GM21515 (cell line): Measurements from ENCODE around the gene RFTN2.
"Not testable (repeated sequence)": the region's sequence is repeated elsewhere in the genome, so short reads cannot be mapped to it uniquely, and the experiment has no call there.

ENCODE experiments used
- ATAC-seq: cut with Tn5 transposase; IDR thresholded peaks from one replicate; pipeline ENCODE4 v1.9.1; 2021; ENCODE audit not compliant: unreplicated experiment

The RFTN2 gene

GRCh38 chr2:197675711-197676188 is 363 bp upstream of the RFTN2 start:
- no peak for ATAC-seq

GRCh38 chr2:197674591-197674990 is 796 bp downstream of the RFTN2 start:
- ATAC-seq: no peak

- ATAC-seq: no peak
These were observed 1.3 kb downstream of the RFTN2 start for GRCh38 chr2:197674060-197674459.

GRCh38 chr2:197673606-197674005 is 1.8 kb downstream of the RFTN2 start:
- ATAC-seq: no peak

- no peak for ATAC-seq
These were observed 2.3 kb downstream of the RFTN2 start for GRCh38 chr2:197673106-197673505.

- no peak for ATAC-seq
These were observed 3.0 kb downstream of the RFTN2 start for GRCh38 chr2:197672371-197672893.

- no peak for ATAC-seq
These were observed 6.3 kb downstream of the RFTN2 start for GRCh38 chr2:197669077-197669476.

- ATAC-seq: no peak
These were observed 7.1 kb downstream of the RFTN2 start for GRCh38 chr2:197668296-197668695.

- no peak for ATAC-seq
These were observed 9.1 kb downstream of the RFTN2 start for GRCh38 chr2:197666277-197666676.

GRCh38 chr2:197661626-197662025 is 13.8 kb downstream of the RFTN2 start:
- no peak for ATAC-seq

- ATAC-seq: no peak
These were observed 17.8 kb downstream of the RFTN2 start for GRCh38 chr2:197657562-197657961.

GRCh38 chr2:197647961-197648690 is 27.3 kb downstream of the RFTN2 start:
- no peak for ATAC-seq

GRCh38 chr2:197641666-197642065 is 33.7 kb downstream of the RFTN2 start:
- ATAC-seq: no peak

GRCh38 chr2:197640571-197641122 is 34.7 kb downstream of the RFTN2 start:
- ATAC-seq: not testable (repeated sequence)

- no peak for ATAC-seq
These were observed 42.2 kb downstream of the RFTN2 start for GRCh38 chr2:197633109-197633657.

- no peak for ATAC-seq
These were observed 47.3 kb downstream of the RFTN2 start for GRCh38 chr2:197628043-197628500.

GRCh38 chr2:197626965-197627625 is 48.3 kb downstream of the RFTN2 start:
- ATAC-seq: no peak

- ATAC-seq: no peak
These were observed 55.3 kb downstream of the RFTN2 start for GRCh38 chr2:197620133-197620532.

GRCh38 chr2:197615016-197615652 is 60.3 kb downstream of the RFTN2 start:
- ATAC-seq: no peak

GRCh38 chr2:197614532-197614931 is 60.9 kb downstream of the RFTN2 start:
- no peak for ATAC-seq

GRCh38 chr2:197613509-197613987 is 61.8 kb downstream of the RFTN2 start:
- no peak for ATAC-seq
